Omental fat pad (tissue), 4 donors: ENCODE measurements around the gene CHRM4. TPM values are rescaled to one million over a fixed set of nuclear protein-coding genes. Genes with fewer than 3 reads are reported as not detected.
"Not testable (repeated sequence)": the region's sequence is repeated elsewhere in the genome, so short reads cannot be mapped to it uniquely, and the experiment has no call there.

Experiments used
- ATAC-seq: fragments of 150-250 bp; one replicate; pipeline ENCODE4 v1.9.1; 2016; ENCODE audit warnings: mild to moderate bottlenecking, moderate library complexity; ENCODE audit not compliant: low FRiP score
- DNase-seq: peaks from one replicate; pipeline ENCODE4 v3.0.0-alpha.2; 2019; ENCODE audit warnings: low spot score
- total RNA-seq, 4 donors: library from RNA; depleted of rRNA; stranded (reverse); fragments of >200 nt; gene quantifications; one replicate each; pipeline ENCODE4 v1.1.0, GENCODE V29; 2016
- TF ChIP-seq, protein P1 (sequence below), 3 donors: fragments of 450-650 bp; IDR thresholded peaks; one replicate each; pipeline ENCODE4 v1.5.1; 2016 to 2017; ENCODE audit warnings: antibody characterized with exemption in 3 of 3, mild to moderate bottlenecking in 3 of 3, moderate library complexity in 2 of 3

CHRM4 gene
- total RNA-seq, 4 donors from 2014 or later: 0.63 to 0.74 TPM; not detected in 2

DNA sequence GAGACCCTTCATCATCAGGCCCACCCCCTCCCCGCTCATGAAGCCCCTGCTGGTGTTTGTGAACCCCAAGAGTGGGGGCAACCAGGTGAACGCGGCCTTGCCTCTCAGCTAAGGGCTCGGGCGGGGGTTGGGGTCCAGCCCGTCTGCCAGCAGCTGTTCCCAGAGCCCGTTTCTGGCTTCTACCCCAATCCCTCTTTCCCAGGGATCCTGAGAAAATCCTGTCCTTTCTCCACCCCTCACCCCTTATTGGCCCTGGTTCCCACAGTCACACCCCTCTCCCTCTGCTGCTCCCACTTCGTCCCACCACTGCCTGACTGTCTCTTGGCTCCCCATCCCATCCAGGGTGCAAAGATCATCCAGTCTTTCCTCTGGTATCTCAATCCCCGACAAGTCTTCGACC, 19.5 kb downstream of the CHRM4 start:
- no peak for DNase-seq
- TF ChIP-seq, protein P1, sequence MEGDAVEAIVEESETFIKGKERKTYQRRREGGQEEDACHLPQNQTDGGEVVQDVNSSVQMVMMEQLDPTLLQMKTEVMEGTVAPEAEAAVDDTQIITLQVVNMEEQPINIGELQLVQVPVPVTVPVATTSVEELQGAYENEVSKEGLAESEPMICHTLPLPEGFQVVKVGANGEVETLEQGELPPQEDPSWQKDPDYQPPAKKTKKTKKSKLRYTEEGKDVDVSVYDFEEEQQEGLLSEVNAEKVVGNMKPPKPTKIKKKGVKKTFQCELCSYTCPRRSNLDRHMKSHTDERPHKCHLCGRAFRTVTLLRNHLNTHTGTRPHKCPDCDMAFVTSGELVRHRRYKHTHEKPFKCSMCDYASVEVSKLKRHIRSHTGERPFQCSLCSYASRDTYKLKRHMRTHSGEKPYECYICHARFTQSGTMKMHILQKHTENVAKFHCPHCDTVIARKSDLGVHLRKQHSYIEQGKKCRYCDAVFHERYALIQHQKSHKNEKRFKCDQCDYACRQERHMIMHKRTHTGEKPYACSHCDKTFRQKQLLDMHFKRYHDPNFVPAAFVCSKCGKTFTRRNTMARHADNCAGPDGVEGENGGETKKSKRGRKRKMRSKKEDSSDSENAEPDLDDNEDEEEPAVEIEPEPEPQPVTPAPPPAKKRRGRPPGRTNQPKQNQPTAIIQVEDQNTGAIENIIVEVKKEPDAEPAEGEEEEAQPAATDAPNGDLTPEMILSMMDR (IDR thresholded peaks at IDR 0.05): no peak
- ATAC-seq: no peak

DNA sequence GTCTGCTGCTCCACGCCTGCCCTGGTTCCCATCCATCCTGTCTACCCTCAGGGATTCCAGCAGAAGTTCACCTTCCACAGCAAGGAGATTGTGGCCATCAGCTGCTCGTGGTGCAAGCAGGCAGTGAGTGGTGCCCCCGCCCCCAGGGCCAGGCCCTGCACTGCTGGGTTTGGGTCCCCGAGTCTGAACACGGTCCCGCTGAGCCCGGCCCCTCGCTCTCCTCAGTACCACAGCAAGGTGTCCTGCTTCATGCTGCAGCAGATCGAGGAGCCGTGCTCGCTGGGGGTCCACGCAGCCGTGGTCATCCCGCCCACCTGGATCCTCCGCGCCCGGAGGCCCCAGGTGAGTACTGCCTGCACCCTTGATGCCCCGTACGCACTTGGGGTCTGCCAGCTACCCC, 20.3 kb downstream of the CHRM4 start:
- ATAC-seq, DNase-seq: not testable (repeated sequence)

DNA sequence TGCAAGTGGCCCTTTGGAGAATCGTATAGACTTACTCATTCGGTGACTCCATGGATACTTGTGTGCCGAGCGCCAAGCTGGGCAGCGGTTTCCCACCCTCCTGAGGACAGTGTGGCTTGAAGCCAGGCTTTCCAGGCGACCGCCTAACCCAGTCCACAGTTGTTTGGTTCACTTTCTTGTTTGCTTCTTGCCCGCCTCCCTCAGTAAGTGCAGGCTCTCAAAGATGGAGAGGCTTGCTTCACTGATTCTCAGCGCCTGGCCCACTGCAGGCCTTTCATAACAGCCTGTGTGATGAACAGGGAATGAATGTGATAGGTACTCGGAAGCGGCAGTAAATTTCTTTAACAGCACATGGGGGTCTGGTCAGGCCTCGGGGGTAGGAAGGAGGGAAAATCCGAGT, 21.3 kb downstream of the CHRM4 start:
- DNase-seq (no peak), ATAC-seq (no peak)
- TF ChIP-seq, protein P1 (IDR thresholded peaks at IDR 0.05): no peak

DNA sequence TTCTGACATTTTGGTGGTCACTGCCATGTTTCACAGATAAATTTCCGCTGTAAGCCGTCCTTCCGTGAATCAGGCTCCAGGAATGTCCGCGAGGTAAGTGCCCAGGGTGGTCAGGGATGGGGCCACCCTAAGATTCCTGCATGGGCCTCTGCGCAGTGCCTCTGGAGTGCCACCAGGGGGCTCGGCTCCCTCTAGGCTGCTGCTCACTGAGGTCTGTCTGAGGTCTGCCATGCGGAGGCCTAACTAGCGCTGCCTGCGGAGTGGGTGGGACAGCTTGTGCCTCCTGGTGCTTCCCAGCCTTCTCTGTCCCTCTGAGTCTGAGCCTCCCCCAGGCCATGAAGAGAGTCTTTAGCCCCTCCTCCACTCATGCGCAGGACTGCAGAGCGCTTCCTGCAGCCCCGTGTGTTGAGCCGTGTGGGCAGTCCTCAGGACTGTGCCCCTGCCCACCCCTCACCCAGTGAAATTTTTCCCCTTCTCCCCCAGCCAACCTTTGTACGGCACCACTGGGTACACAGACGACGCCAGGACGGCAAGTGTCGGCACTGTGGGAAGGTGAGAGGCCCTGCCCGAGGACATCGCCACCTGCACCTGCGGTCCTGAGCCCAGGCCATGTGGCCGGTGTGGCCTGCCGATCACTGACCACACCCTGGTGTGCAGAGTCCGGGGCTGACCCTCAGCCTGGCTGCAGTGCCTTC, 22.0 kb downstream of the CHRM4 start:
- ATAC-seq: no peak
- DNase-seq: no peak
- TF ChIP-seq, protein P1 (IDR thresholded peaks at IDR 0.05): peak in 1 of 3 donors; percentile 44

DNA sequence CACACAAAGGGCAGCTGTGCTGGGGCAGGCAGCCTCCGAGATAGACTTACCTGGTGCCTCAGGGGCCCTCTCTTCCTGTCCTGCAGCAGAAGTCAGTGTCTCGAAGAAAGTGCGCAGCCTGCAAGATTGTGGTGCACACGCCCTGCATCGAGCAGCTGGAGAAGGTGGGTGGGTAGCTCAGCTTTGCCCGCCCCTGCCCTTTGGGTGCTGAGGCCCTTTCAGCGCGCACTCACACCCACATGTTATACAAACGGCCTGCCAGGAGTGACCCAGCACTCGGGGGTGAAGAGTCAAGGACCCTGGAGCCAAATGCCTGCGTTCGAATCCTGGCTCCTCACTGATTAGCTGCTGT, 23.7 kb downstream of the CHRM4 start:
- DNase-seq (no peak), ATAC-seq (no peak)
- TF ChIP-seq, protein P1 (IDR thresholded peaks at IDR 0.05): no peak

DNA sequence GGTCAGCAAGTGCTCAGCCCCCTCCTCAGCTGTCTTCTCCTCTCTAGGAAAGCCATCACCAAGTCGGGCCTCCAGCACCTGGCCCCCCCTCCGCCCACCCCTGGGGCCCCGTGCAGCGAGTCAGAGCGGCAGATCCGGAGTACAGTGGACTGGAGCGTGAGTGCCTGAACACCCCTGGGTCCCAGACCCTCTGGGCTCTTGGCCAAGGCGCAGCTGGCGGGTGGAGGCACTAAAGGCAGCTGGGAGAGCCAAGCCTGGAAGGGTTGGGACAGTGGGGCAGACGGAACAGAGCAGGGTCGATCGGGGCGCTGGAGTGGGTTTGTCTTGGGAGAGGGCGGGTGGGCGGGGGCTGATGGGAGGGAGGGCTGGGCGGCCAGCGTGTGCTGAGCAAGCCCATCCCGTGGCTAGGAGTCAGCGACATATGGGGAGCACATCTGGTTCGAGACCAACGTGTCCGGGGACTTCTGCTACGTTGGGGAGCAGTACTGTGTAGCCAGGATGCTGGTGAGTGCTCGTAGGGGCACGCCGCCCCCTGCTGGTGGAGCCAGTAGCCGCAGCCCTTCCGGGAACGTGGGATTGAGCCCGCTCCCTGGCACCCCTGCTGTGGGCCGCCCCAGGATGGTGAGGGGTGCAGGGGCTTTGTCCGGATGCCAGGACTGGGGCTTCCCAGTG, 24.2 kb downstream of the CHRM4 start:
- TF ChIP-seq, protein P1 (IDR thresholded peaks at IDR 0.05): peak in 1 of 3 donors; percentile 69
- peak; percentile 74 for DNase-seq
- peak; percentile 71 for ATAC-seq

DNA sequence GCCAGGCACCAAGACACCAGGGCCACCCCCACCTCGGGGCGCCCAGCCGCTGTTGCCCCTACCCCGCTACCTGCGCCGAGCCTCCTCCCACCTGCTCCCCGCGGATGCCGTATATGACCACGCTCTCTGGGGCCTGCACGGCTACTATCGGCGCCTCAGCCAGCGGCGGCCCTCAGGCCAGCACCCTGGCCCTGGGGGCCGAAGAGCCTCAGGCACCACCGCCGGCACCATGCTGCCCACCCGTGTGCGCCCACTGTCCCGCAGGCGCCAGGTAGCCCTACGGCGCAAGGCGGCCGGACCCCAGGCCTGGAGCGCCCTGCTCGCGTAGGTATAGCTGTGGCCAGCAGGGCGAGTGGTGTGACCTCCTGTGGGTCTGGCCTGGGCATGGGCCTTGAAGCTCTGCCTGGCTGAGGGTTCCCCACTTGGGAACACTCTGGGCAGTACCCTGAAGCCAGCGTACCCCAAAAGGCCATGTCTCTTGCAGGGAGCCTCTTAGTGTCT, 24.9 kb downstream of the CHRM4 start:
- no peak for DNase-seq
- no peak for ATAC-seq
- TF ChIP-seq, protein P1 (IDR thresholded peaks at IDR 0.05): no peak
